ENCODE measurements around the gene SMIM11. TPM values are rescaled to one million over a fixed set of nuclear protein-coding genes. Genes with fewer than 3 reads are reported as not detected.

SMIM11 gene
- total RNA-seq, 1 experiment from 2014 or later, result 1.3 TPM

DNA sequence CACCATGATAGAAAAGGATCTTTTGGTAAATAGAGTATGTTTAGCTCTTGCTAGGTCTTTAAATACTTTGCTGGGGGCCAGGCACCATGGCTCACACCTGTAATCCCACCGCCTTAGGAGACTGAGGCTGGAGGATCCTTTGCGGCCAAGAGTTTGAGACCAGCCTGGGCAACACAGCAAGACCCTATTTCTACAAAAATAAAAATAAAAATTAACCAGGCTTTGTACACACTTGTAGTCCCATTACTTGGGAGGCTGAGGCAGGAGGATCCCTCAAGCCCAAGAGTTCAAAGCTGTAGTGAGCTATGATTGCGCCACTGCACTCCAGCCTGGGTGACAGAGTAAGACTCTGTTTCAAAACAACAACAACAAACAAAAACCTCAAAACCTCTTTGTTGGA, 12.6 kb upstream of the SMIM11 start:
- ChIA-PET POLR2A (ENCODE audit: low non-redundant PET) (no interaction called here), CTCF (interaction anchor here (1.0 to 1.9 kb wide), 3 partner anchors 15 to 439 kb away, joined by 4 to 5 read pairs (median 4); no protein-coding TSS in a partner anchor)
- H3K4me1 ChIP-seq (ENCODE audit: insufficient read depth, low read length, poor library complexity, severe bottlenecking), result no peaks in the 10 kb centered on the region
- H3K9me3 ChIP-seq (ENCODE audit: low read depth, low read length, poor library complexity, severe bottlenecking), result no peaks in the 10 kb centered on the region
- intact Hi-C loops (cut with micrococcal nuclease; ENCODE audit: unreplicated experiment), result no loop called here
- peaks cover 5% of the 10 kb centered on the region for H3K27me3 ChIP-seq (replicated peaks; ENCODE audit: insufficient read depth, low read depth, low read length, poor library complexity)
- BruUV-seq (replicated peaks), result no TSS peak
- DNase-seq (ENCODE audit: low spot score), result no peak
- no peaks in the 10 kb centered on the region for H3K36me3 ChIP-seq (ENCODE audit: insufficient read depth, low read length, poor library complexity, severe bottlenecking)
- H3K4me3 ChIP-seq (ENCODE audit: low read depth, low read length, poor library complexity, severe bottlenecking), result no peak overlapping the region
- no peak overlapping the region for H3K27ac ChIP-seq (ENCODE audit: low read depth, low read length, poor library complexity, severe bottlenecking)
- TF ChIP-seq, protein P1, sequence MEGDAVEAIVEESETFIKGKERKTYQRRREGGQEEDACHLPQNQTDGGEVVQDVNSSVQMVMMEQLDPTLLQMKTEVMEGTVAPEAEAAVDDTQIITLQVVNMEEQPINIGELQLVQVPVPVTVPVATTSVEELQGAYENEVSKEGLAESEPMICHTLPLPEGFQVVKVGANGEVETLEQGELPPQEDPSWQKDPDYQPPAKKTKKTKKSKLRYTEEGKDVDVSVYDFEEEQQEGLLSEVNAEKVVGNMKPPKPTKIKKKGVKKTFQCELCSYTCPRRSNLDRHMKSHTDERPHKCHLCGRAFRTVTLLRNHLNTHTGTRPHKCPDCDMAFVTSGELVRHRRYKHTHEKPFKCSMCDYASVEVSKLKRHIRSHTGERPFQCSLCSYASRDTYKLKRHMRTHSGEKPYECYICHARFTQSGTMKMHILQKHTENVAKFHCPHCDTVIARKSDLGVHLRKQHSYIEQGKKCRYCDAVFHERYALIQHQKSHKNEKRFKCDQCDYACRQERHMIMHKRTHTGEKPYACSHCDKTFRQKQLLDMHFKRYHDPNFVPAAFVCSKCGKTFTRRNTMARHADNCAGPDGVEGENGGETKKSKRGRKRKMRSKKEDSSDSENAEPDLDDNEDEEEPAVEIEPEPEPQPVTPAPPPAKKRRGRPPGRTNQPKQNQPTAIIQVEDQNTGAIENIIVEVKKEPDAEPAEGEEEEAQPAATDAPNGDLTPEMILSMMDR (conservative IDR thresholded peaks at IDR 0.05; ENCODE audit: low read depth, low read length), result no peak
- no peak for TF ChIP-seq EZH2 (IDR thresholded peaks at IDR 0.05; ENCODE audit: borderline replicate concordance, low read depth, low read length, poor library complexity, severe bottlenecking)

DNA sequence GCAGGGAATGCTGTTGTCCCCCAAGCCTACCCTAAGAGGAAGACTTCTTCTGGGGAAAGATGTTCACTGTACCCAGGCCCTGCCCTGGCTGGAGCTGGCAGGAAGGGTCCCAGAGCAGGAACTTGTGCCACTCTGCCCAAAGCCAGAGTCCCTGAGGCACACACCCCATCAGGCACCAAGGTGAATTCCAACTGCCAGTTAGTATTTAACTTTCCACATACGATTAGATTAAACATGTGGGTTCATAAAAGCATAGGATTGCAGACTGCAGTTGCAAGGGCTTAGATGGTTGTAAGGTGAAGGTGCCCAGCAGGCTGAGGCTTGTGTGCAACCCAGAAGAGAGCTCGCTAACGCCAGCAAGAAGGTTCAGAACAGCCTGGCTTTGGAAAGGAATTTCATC, 11.6 kb upstream of the SMIM11 start, which contains the start of gene KCNE2:
Gene KCNE2, plus strand, starts transcription at position 274 of the 400 bp plus-strand sequence. CDS start 6,473 bp downstream, outside the sequence.
- intact Hi-C loops (cut with micrococcal nuclease; ENCODE audit: unreplicated experiment), result no loop called here
- POLR2A ChIA-PET (ENCODE audit: low non-redundant PET), result no interaction called here
- Histone ChIP-seq H3K27ac (ENCODE audit: low read depth, low read length, poor library complexity, severe bottlenecking) (no peak within 1 kb of the TSS), H3K4me1 (ENCODE audit: insufficient read depth, low read length, poor library complexity, severe bottlenecking) (no peaks in the 10 kb centered on the region), H3K4me3 (ENCODE audit: low read depth, low read length, poor library complexity, severe bottlenecking) (no peak within 1 kb of the TSS), H3K9me3 (ENCODE audit: low read depth, low read length, poor library complexity, severe bottlenecking) (no peaks in the 10 kb centered on the region), H3K36me3 (ENCODE audit: insufficient read depth, low read length, poor library complexity, severe bottlenecking) (no peaks in the 10 kb centered on the region), H3K27me3 (replicated peaks; ENCODE audit: insufficient read depth, low read depth, low read length, poor library complexity) (peaks cover 3% of the 10 kb centered on the region)
- TF ChIP-seq EZH2 (IDR thresholded peaks at IDR 0.05; ENCODE audit: borderline replicate concordance, low read depth, low read length, poor library complexity, severe bottlenecking), result no peak
- TF ChIP-seq, protein P1 (conservative IDR thresholded peaks at IDR 0.05; ENCODE audit: low read depth, low read length), result no peak
- BruUV-seq (replicated peaks), result no TSS peak
- no peak for DNase-seq (ENCODE audit: low spot score)
- CTCF ChIA-PET, result interaction anchor here (0.7 kb wide), 2 partner anchors 166 to 287 kb away, joined by 3 to 5 read pairs; no protein-coding TSS in a partner anchor

DNA sequence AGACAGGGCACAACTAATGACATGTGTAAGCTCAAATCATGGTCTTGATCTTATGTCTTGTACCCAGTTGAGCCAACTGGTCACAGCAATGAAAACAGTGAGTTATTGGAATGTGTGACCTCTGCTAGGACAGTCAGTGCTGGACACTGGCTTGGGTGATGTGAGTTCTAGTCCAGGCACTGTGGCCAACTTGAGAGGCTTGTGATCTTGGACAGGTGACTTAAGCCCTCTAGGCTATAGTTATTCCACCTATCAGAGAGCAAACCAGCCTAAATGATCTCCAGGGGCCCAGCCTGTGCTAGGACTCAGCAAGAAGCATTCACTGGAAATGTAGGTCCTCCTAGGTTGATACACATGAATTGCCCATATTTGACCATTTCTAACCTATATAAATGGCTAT, 10.4 kb upstream of the SMIM11 start:
- Histone ChIP-seq H3K27me3 (replicated peaks; ENCODE audit: insufficient read depth, low read depth, low read length, poor library complexity) (peaks cover 4% of the 10 kb centered on the region), H3K9me3 (ENCODE audit: low read depth, low read length, poor library complexity, severe bottlenecking) (no peaks in the 10 kb centered on the region), H3K4me3 (ENCODE audit: low read depth, low read length, poor library complexity, severe bottlenecking) (no peak overlapping the region), H3K4me1 (ENCODE audit: insufficient read depth, low read length, poor library complexity, severe bottlenecking) (no peaks in the 10 kb centered on the region), H3K27ac (ENCODE audit: low read depth, low read length, poor library complexity, severe bottlenecking) (no peak overlapping the region), H3K36me3 (ENCODE audit: insufficient read depth, low read length, poor library complexity, severe bottlenecking) (no peaks in the 10 kb centered on the region)
- no peak for DNase-seq (ENCODE audit: low spot score)
- ChIA-PET POLR2A (ENCODE audit: low non-redundant PET) (no interaction called here), CTCF (no interaction called here)
- intact Hi-C loops (cut with micrococcal nuclease; ENCODE audit: unreplicated experiment), result no loop called here
- TF ChIP-seq EZH2 (IDR thresholded peaks at IDR 0.05; ENCODE audit: borderline replicate concordance, low read depth, low read length, poor library complexity, severe bottlenecking), result no peak
- TF ChIP-seq, protein P1 (conservative IDR thresholded peaks at IDR 0.05; ENCODE audit: low read depth, low read length), result no peak
- no TSS peak for BruUV-seq (replicated peaks)

Data from A673 (cell line).